ENCODE results near the gene OLFML1. TPM values are rescaled to one million over a fixed set of nuclear protein-coding genes. Genes with fewer than 3 reads are reported as not detected.

Gene OLFML1
- total RNA-seq, 1 experiment from 2014 or later: not detected

- Histone ChIP-seq H3K79me1 (ENCODE audit: insufficient read depth, low read depth, low read length, poor library complexity, severe bottlenecking) (no peaks in the 10 kb centered on the region), H3K4me1 (ENCODE audit: insufficient read depth, low read length) (no peaks in the 10 kb centered on the region), H4K91ac (ENCODE audit: insufficient read length, low read depth, low read length) (no peak overlapping the region), H2AK5ac (ENCODE audit: insufficient read length, low read length) (no peak overlapping the region), H3K4me2 (ENCODE audit: insufficient read depth, insufficient read length, low read length) (no peak overlapping the region), H3K27me3 (ENCODE audit: insufficient read depth, low read length) (no peaks in the 10 kb centered on the region), H2BK5ac (ENCODE audit: insufficient read length, low read length) (no peak overlapping the region), H3K56ac (ENCODE audit: insufficient read length, low read depth, low read length) (no peak overlapping the region), H2BK120ac (ENCODE audit: low read depth, low read length, poor library complexity, severe bottlenecking) (no peak overlapping the region), H3K27ac (ENCODE audit: insufficient read length, low read depth, low read length) (no peak overlapping the region), H3K23me2 (ENCODE audit: insufficient read length, low read depth, low read length, poor library complexity, severe bottlenecking) (no peaks in the 10 kb centered on the region), H3K9ac (ENCODE audit: extremely low read depth, insufficient read length, low read length) (no peak overlapping the region), H2BK12ac (ENCODE audit: insufficient read length, low read depth, low read length) (no peak overlapping the region), H3K4ac (ENCODE audit: low read depth, low read length) (no peak overlapping the region), H4K20me1 (ENCODE audit: control insufficient read depth, insufficient read depth, insufficient read length) (no peaks in the 10 kb centered on the region), H3K23ac (ENCODE audit: insufficient read length, low read depth, low read length) (no peak overlapping the region), H3K9me3 (ENCODE audit: control insufficient read depth, low read depth, low read length) (no peaks in the 10 kb centered on the region), H3K18ac (ENCODE audit: insufficient read length, low read depth, low read length) (no peak overlapping the region), H2BK20ac (ENCODE audit: low read depth, low read length, poor library complexity, severe bottlenecking) (no peak overlapping the region), H3T11ph (ENCODE audit: low read length) (no peak overlapping the region), H2AFZ (ENCODE audit: low read length) (no peak overlapping the region), H3K79me2 (ENCODE audit: insufficient read depth, low read length) (no peaks in the 10 kb centered on the region), H4K8ac (replicated peaks; ENCODE audit: insufficient read length, low read depth, low read length) (no peak overlapping the region), H2BK15ac (ENCODE audit: low read depth, low read length) (no peak overlapping the region), H3K14ac (ENCODE audit: insufficient read depth, low read length) (no peak overlapping the region), H4K5ac (ENCODE audit: insufficient read length, low read depth, low read length) (no peak overlapping the region)
- no peak for TF ChIP-seq CTCF (conservative IDR thresholded peaks at IDR 0.05)
- Mint-ChIP-seq H3K27me3 (ENCODE audit: low read depth) (peaks cover 5% of the 10 kb centered on the region), H3K9me3 (no peaks in the 10 kb centered on the region), H3K27ac (no peak overlapping the region; a peak in 1 of 7 replicates), H3K4me3 (no peak overlapping the region), H3K4me1 (peaks cover 8 to 13% of the 10 kb centered on the region in 2 experiments; a peak in 2 of 4 replicates), H3K36me3 (ENCODE audit: insufficient read depth in 1 of 3, low read depth in 3 of 3) (no peaks in the 10 kb centered on the region)
- WGBS (ENCODE audit: extremely low coverage, insufficient read length, low lambda C conversion rate): no CpG with 5 or more reads among the region's 3 CpGs
- no peak for DNase-seq
These were observed 33.8 kb upstream of the OLFML1 start for GRCh38 chr11:7451520-7451919.
